MCF 10A (cell line): ENCODE results near the gene TNFRSF1B. TPM values are rescaled to one million over a fixed set of nuclear protein-coding genes. Genes with fewer than 3 reads are reported as not detected.

Experiments
- BruUV-seq: library from RNA; stranded (reverse); fragments of 400-500 nt; replicated peaks from 2 replicates; lab custom pipeline; 2021; lab: Mats Ljungman, UMichigan
- CTCF ChIA-PET: fragments of 300-600 bp; sonication (Branson Sonifier 250); formaldehyde crosslinking; extraction: SDS; loops from one replicate; lab custom pipeline; 2021; ENCODE audit warnings: antibody characterized with exemption, inconsistent platforms; lab: Yijun Ruan, JAX
- POLR2A ChIA-PET: fragments of 300-600, 350-650 bp; sonication (Branson Sonifier 250); formaldehyde crosslinking; extraction: SDS; loops from one replicate; lab custom pipeline; 2020; ENCODE audit warnings: antibody characterized with exemption, inconsistent platforms; lab: Yijun Ruan, JAX
- DNase-seq: peaks from one replicate; pipeline ENCODE4 v3.0.0-alpha.2; 2018; ENCODE audit not compliant: unreplicated experiment
- H3K27ac Mint-ChIP-seq: one replicate; pipeline ENCODE4 v1.8.0; 2022; ENCODE audit warnings: mild to moderate bottlenecking, low read depth, mixed read lengths; ENCODE audit not compliant: unreplicated experiment
- H3K27me3 Mint-ChIP-seq: one replicate; pipeline ENCODE4 v1.8.0; 2022; ENCODE audit warnings: mixed read lengths; ENCODE audit not compliant: insufficient read depth, unreplicated experiment
- H3K36me3 Mint-ChIP-seq: one replicate; pipeline ENCODE4 v1.8.0; 2022; ENCODE audit warnings: mild to moderate bottlenecking, moderate library complexity, mixed read lengths; ENCODE audit not compliant: insufficient read depth, unreplicated experiment
- H3K4me1 Mint-ChIP-seq: one replicate; pipeline ENCODE4 v1.8.0; 2022; ENCODE audit warnings: mixed read lengths; ENCODE audit not compliant: insufficient read depth, unreplicated experiment
- H3K4me3 Mint-ChIP-seq: one replicate; pipeline ENCODE4 v1.8.0; 2022; ENCODE audit warnings: mild to moderate bottlenecking, moderate library complexity, mixed read lengths; ENCODE audit not compliant: unreplicated experiment
- H3K9me3 Mint-ChIP-seq: one replicate; pipeline ENCODE4 v1.8.0; 2022; ENCODE audit warnings: mixed read lengths; ENCODE audit not compliant: unreplicated experiment
- CTCF ChIP-seq: fragments of 200-600 bp; IDR thresholded peaks from one replicate; pipeline ENCODE4 v1.8.0; 2022; ENCODE audit warnings: antibody characterized with exemption, mild to moderate bottlenecking; ENCODE audit not compliant: unreplicated experiment
- intact Hi-C: fragments of 100-400 bp; cut with micrococcal nuclease; formaldehyde crosslinking; loops from 2 replicates; pipeline ENCODE4 v1.14.1; 2022
- total RNA-seq: library from RNA; stranded (reverse); gene quantifications from 2 replicates; pipeline ENCODE4 v1.2.3, GENCODE V29; 2022

The TNFRSF1B gene
- total RNA-seq, 1 experiment from 2014 or later = not detected

GRCh38 chr1:12204140-12204539 lies 37.3 kb downstream of the TNFRSF1B start:
- ChIA-PET POLR2A (no interaction called here), CTCF (interaction anchor here (0.7 to 11.5 kb wide), 2 partner anchors 24 to 81 kb away, joined by 3 to 316 read pairs; no protein-coding TSS in a partner anchor)
- no TSS peak for BruUV-seq
- no peaks in the 10 kb centered on the region for H3K4me1 Mint-ChIP-seq
- H3K36me3 Mint-ChIP-seq = no peaks in the 10 kb centered on the region
- intact Hi-C loops = no loop called here
- H3K9me3 Mint-ChIP-seq = no peaks in the 10 kb centered on the region
- no peaks in the 10 kb centered on the region for H3K27me3 Mint-ChIP-seq
- no peak for TF ChIP-seq CTCF
- no peak for DNase-seq
- H3K27ac Mint-ChIP-seq = no peak overlapping the region
- no peak overlapping the region for H3K4me3 Mint-ChIP-seq

- H3K4me3 Mint-ChIP-seq = no peak overlapping the region
- ChIA-PET POLR2A (no interaction called here), CTCF (interaction anchor here (0.6 to 11.5 kb wide), 3 partner anchors 13 to 82 kb away, joined by 3 to 316 read pairs (median 3); no protein-coding TSS in a partner anchor)
- H3K4me1 Mint-ChIP-seq = no peaks in the 10 kb centered on the region
- no peaks in the 10 kb centered on the region for H3K36me3 Mint-ChIP-seq
- no peaks in the 10 kb centered on the region for H3K27me3 Mint-ChIP-seq
- BruUV-seq = no TSS peak
- intact Hi-C loops = loop anchor here (5.0 kb wide), 1 partner anchor 298 kb away; no protein-coding TSS in a partner anchor
- H3K27ac Mint-ChIP-seq = no peak overlapping the region
- no peaks in the 10 kb centered on the region for H3K9me3 Mint-ChIP-seq
- no peak for TF ChIP-seq CTCF
- DNase-seq = no peak
Measured at GRCh38 chr1:12204754-12205658, 38.2 kb downstream of the TNFRSF1B start.

GRCh38 chr1:12206238-12206637 lies 39.4 kb downstream of the TNFRSF1B start:
- Mint-ChIP-seq H3K4me3 (no peak overlapping the region), H3K9me3 (no peaks in the 10 kb centered on the region), H3K4me1 (no peaks in the 10 kb centered on the region), H3K36me3 (no peaks in the 10 kb centered on the region), H3K27ac (no peak overlapping the region), H3K27me3 (no peaks in the 10 kb centered on the region)
- BruUV-seq = no TSS peak
- CTCF ChIA-PET = interaction anchor here (0.6 to 11.5 kb wide), 4 partner anchors 44 to 84 kb away, joined by 3 to 316 read pairs (median 3); no protein-coding TSS in a partner anchor
- POLR2A ChIA-PET = interaction anchor here (1.8 kb wide), 1 partner anchor 81 kb away, joined by 8 read pairs; no protein-coding TSS in a partner anchor
- DNase-seq = no peak
- TF ChIP-seq CTCF = no peak
- intact Hi-C loops = loop anchor here (5.0 kb wide), 1 partner anchor 299 kb away; no protein-coding TSS in a partner anchor
